ENCODE results near the gene RAPGEF1.

GRCh38 chr9:131764568-131764967 is 24.7 kb upstream of the RAPGEF1 start:
- TF ChIP-seq POLR2AphosphoS5 (IDR thresholded peaks at IDR 0.05) (no peak), CTCF (IDR thresholded peaks at IDR 0.05) (no peak)
